Measurements from ENCODE around the gene SERPINB1.

SERPINB1 gene

DNA sequence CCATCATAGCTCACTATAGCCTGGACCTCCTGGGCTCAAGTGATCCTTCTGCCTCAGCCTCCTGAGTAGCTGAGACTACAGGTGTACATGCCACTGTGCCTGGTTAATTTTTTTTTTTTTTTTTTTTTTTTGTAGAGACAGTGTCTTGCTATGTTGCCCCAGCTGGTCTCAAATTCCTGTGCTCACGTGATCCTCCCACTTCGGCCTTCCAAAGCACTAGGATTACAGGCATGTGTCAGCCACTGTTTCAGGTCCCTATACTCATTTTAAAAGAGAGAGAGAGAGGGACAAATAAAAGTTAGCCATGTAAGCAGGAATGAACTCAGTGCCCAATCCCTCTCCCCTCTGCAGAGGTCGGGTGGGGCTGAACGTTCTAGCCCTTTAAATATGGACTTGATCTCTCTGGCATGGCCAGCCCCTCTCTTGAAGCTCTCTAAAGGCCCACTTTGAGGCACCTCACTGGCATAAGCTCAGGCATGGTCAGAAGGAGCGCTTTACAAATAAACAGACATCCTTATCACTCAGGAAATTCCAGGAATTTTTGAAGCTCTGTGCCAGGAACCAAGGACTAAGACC is 9.0 kb upstream of the SERPINB1 start:
- DNase-seq (ENCODE audit: low read depth in 2 of 2): no peak

DNA sequence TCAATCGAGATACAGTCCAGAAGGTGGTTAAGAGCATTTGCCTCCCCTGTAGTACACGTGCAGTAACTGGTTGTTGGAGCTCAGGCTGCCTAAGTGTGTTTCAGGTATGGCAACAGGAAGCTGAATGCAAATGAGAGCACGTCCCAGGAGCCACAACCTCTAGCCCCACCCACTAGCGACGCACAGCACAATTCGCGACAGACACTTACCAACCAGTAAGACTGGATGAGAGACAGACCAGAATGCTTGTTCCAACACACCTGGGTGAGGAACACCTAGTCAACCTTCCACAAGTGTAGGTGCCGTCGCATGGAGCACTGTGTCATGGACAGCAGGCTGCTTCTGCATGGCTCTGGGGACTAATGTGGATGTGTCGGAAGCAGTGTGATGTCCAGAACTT is 7.2 kb upstream of the SERPINB1 start:
- DNase-seq (ENCODE audit: low read depth in 2 of 2): no peak

DNA sequence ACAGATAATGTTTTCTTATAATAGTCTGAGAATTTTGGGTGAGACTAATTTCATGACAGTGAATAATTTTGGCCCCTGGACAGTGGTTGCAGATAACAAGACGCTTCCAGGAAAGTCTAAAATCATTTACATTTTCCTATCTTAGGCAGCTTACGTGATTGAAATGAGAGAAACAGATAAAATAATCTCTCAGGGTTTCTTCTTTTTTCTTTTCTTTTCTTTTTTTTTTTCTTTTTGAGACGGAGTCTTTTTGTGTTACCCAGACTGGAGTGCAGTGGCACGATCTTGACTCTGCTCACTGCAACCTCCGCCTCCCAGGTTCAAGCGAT is 4.2 kb upstream of the SERPINB1 start:
- DNase-seq (ENCODE audit: low read depth in 2 of 2): no peak

DNA sequence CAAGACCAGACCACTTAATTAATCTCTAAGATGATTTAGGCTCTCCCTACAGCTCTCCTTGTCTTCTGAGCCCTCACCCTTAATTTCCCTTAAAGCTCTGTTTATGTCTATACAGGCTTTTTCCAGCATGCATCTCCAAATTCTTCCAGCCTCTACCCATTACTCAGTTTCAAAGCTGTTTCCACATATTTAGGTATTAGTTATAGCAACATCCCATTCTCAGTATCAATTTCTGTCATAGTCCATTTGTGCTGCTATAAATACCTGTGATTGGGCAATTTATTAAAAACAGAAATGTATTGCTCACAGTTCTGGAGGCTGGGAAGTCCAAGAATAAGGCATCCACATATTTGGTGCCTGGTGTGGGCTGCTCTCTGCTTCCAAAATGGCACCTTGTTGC is 2.3 kb upstream of the SERPINB1 start:
- DNase-seq (ENCODE audit: low read depth in 2 of 2): no peak

DNA sequence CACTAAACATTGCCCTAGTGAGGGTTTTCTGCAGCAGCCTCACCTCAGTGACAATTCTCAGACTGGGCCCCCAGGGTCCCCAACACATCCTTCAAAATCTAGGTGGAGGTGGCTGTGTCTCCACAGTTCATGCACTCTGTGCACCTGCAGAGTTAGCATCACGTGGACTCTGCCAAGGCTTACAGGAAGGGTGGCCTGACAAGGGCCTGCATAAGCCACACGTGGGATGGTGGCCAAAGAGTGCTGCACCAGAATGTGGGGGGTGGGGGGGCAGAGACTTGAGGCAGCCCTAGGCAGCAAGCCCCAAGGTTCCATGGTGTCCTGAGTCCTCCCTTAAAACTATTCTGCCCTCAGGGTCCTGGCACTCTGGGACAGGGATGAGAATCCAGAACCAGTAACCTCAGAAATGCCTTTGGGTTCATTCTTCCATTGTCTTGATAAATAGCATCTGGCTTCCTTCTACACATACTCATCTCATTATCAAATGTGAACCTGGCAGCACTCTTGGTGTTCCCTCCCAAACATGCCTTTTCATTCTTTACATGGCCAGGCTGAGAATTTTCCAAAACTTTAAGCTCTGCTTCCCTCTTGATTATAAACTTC is 1.6 kb upstream of the SERPINB1 start:
- DNase-seq (ENCODE audit: low read depth in 2 of 2): no peak

DNA sequence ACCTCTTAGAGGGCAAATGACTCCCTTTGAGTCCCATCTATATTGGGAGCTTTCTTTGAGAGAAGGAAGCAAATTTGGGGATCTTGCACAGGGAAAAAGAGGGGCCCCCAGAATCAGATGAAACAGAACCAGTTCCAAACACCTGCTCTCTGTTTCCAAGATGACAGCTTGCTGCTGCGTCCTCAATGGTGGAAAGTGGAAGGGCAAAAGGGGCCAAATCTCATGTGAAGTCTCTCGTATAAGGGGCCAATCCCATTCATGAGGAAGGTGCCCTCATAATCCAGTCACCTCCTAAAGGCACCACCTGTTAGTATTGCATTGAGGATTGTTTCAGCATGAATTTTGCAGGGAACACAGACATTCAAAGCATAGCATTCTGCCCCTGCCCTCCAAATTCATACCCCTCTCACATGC is 483 bp upstream of the SERPINB1 start:
- no peak for DNase-seq (ENCODE audit: low read depth in 2 of 2)

DNA sequence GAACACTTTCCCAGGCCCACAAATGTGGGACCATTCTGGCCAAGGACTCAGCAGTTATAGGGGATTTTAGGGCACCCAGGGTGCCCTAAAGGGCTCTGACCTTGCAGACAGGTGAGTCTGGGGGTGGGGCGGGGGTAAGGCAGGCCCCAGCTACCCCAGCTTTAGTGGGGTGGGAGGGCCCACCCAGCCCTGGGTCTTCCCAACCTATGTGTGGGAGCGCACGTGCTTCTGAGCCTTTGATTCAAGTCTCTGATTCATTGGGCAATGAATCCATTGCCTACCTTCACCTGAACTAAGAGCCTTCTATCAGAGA is 958 bp downstream of the SERPINB1 start:
- no peak for DNase-seq (ENCODE audit: low read depth in 2 of 2)

DNA sequence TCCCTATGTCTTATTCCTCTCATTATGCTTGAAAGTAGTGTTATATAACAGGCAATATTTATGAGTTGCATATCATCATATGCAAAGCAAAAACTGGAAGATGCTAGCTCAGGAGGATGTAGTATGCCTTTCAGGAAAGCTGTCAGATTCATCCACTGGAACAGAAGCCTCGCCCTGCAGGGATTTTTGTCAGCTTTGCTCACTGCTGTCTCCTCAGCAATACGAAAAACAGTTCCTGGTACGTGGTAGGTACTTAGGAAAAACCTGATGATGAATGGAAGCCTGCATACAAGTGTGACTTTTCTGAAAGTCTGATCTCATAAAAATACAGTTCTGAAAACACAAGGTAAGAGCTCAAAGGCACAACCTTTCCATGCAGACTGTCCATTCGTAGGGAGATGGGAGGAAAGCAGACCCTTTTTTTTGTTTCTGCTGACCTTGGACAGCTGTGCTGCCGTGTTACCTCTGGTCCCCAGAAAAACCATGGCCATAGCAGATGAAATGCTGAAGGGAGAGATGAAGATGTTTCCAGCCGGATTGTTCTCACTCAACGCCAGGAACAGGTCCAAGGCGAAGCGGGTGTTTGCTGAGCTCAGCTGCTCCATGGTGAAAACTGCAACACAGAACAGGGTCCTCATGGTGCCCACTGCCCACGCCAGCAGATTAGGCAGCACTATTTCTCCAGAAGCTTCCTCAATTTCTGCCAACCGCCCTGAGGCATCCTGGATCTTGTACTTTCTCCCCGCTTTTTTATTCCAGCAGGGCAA is 1.5 kb downstream of the SERPINB1 start:
- no peak for DNase-seq (ENCODE audit: low read depth in 2 of 2)

DNA sequence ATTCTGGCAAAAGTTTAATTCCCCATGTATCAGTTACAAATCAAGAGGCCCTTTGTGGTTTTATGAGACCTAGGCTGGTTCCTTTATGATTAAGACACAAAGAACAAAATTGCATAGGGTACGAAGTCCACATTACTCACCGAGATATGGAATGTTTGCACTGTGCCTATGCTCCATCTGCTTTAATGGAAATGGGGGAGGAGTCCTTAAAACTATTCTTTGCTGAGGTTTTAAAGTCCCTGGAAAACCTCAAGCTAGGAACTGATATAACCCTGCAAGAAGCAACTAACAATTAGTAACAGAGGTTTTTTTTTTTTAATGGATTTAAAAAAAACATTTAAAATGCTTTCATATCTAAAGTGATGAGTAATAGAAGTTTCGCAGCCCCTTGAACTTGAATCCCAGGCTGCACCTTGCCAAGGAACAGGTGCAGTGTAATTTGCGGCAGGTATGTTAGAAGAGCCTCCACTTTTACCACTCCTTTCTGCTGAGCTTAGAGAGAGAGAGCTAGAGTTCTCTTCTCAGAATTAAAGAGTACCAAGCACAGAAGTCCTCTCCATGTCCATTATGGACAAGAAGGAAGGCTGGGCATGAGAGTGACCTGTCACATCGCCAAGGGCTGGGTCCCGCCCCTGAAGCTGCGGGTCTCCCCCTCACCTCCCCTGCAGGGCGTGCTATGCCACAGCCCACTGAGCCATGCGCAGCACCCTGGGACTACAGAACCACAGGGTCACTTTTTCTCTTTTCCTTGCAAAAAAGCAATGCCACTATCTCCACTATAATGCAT is 2.3 kb downstream of the SERPINB1 start:
- DNase-seq (ENCODE audit: low read depth in 2 of 2): peak; percentile 79 to 83

DNA sequence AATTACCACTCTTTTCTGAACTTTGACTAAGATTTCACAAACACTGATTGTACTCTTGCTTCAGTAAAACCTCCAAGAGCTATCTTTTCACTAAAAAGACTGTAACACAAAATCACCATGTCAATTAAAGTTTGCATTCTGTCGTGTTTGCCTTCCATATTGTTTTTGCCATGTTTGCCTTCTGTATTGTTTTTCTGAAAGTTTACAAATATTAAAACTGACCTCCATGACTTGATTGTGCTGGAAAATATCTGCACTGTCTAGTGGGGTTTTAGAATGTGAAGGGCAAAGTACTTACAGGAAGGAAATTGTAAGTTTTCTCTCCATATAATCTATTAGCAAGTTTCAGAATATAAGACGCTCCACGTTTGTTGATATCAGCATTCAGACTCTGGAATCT is 3.4 kb downstream of the SERPINB1 start:
- DNase-seq (ENCODE audit: low read depth in 2 of 2): no peak

DNA sequence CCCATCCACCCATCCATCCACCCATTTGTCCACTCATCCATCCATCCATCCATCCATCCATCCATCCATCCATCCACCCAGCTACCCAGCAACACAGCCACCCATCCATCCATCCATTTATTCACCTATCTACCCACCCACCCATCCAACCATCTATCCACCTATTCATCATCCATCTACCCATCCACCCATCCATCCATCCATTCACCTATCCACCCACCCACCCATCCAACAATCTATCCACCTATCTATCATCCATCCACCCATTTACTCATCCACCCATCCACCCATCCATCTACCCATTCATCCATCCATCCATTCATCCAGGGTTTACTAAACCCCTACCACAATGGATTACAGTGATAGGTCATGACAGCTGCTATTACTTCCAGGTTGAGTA is 7.4 kb downstream of the SERPINB1 start:
- DNase-seq (ENCODE audit: low read depth in 2 of 2): no peak

DNA sequence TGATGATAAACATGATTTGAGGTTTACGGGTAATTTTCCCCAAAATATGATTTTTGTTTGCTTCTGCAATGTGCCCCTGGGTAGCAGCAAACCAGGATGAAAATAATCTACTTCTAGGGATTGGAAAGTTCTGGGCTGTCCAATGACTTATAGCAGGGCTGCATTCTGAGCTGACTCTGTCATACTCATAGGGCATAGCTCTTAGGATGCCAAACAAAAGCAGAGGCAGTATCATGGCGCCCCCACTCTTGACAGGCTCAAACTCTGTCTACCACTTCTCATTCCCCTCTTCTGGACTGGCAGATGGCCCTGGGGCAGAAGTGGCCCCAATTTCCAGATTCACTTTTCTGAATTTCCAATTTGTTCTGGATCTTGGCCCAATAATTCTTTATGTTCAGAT is 10.3 kb downstream of the SERPINB1 start:
- no peak for DNase-seq (ENCODE audit: low read depth in 2 of 2)

DNA sequence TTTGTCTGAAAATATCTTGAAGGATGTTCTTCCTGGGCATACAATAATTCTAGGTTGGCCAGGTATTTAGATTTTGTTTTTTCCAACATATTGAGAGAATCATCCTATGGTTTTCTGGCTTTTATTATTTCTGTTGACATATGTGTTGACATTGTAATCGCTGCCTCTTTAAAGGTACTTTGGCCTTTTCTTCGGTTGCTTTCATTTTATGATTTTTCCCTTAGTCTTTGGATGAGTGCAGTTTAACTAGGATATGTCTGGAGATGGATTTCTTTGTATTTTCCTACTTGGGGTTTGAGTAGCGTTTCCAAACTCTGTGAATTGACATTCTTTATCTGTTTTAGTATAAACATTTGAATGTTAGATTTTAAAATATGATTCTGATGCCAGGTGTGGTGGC is 11.5 kb downstream of the SERPINB1 start:
- DNase-seq (ENCODE audit: low read depth in 2 of 2): no peak

DNA sequence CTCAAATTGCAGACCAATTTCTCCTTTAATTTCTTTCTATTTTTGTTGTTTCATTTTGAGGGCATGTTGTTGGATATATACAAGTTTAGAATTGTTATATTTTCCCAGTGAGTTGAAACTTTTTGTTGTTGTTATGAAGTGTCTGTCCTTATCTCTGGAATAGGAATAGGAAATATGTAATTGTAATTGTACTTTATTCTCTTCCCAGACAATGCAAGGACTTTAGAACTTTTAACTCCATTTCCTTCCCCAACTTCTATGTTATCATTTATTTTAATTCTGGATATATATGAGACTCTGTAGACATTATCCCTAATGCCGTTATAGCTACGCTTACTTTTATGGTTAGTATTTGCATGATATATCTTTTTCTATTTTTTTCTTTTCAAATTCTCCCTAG is 12.4 kb downstream of the SERPINB1 start:
- DNase-seq (ENCODE audit: low read depth in 2 of 2): no peak

DNA sequence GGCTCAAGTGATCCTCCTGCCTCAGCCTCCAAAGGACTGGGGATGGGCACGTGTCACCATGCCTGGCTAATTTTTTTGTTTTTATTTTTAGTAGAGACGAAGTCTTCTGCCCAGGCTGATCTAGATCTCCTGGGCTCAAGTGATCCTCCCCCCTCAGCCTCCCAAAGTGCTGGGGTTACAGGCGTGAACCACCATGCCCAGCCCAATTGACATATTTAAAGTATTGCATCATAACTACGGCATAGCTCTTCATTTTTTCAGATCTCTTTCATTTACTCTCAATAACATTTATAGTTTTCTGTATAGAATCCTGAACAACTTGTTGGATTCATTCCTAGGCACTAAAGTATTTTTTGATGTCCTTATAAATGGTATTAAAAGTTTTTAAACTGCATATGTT is 13.0 kb downstream of the SERPINB1 start:
- no peak for DNase-seq (ENCODE audit: low read depth in 2 of 2)

DNA sequence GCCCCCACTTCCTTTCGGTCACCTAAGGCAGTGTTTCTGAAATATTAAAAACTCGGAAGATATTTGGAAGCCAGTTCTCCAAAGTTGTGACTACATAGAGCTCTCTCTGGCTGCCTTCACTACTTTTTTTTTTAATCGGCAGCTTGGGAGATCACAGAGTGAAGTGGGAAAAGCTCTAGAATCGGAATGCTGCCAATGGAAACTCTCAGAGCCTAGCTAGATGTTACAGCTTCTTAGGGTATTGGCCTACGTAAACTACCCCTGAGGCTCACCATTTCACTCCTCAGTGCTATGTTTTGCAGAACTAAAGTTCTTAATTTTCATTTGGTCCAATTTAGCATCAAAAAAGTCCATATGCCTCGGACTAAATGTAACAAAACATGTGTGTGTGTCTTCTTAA is 14.5 kb downstream of the SERPINB1 start:
- DNase-seq (ENCODE audit: low read depth in 2 of 2): no peak

DNA sequence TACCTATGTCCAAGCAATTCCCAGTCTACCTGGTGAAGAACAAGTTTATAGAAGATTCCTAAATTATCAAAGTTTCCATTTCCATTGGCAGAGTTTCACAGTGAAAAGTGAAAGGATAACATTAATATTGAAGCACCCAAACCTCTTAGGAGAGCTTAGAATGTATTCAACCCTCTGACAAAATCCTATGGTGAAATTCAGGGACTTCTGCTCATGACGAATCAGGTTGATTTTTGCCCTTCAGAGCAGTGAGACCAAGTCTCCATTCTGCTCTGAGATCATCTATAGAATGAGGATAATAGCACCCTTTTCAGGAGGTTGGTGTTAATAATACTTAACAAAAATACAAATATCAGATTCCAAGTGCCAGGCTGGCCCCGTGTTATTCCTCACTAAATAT is 15.5 kb downstream of the SERPINB1 start:
- DNase-seq (ENCODE audit: low read depth in 2 of 2): no peak

DNA sequence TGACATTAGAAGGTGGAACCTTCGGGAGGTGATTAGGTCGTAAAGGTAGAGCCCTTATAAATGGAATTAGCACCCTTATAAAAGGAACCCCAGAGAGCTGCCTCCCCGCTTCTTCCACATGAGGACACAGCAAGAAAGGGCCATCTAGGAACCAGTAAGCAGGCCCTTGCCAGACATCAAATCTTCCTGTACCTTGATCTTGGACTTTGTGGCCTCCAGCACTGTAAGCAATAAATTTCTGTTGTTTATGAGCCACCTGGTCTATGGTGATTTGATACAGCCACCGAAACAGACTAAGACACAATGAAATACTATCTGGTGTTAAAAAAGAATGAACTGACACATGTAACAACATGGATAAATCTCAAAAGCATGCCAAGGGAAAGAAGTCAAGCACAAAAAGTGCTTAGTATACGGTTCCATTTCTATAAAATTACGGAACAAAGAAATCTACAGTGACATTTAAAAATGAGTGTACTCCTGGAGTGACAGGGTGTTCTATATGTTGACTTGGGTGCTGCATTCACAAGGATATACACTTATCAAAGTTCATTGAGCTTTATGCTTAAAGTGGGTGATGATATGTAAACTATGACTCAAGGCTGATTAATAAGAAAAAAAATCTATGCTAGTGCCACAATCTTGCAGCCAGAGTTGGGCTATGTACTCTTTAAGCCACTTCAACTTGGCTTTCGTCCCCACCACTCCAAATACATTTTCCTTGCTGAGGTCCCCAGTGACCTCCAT is 18.4 kb downstream of the SERPINB1 start:
- DNase-seq (ENCODE audit: low read depth in 2 of 2): no peak

DNA sequence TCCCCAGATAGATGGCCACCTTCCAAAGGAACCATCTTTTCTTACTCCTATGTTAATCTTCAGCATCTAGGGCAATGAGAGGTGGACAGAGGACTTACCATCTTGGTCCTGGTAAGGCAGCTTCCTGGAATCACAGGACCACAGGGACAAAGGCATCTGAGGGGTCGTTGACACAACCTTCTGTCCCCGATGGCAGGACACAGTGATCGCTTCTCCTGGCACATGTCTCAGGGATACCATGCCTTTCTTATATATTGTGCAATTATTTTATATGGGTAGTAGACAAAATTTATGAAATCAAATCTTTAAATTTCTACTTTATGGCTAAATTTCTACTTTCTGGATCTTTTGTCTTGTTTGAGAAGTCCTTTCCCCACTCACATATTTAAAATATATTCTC is 20.1 kb downstream of the SERPINB1 start:
- no peak for DNase-seq (ENCODE audit: low read depth in 2 of 2)

DNA sequence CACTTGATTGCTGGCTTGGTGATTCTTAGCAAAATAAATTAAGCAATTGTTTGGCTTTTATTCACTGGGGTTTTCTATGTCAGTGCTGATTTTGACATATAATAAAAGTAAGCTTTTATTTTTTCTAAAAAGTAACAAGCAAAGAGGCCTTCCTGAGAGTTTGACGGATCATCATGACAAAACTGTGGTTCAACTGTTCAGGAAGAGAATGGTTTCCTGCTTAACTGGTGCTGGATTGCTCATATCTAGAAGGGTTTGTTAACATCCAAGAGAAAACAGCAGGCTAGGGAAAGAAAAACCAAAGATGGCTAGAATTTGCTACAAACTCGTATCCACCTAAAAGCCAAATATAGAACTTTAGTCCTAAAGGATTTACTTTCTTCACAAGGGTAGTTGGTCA is 21.2 kb downstream of the SERPINB1 start:
- DNase-seq (ENCODE audit: low read depth in 2 of 2): no peak

DNA sequence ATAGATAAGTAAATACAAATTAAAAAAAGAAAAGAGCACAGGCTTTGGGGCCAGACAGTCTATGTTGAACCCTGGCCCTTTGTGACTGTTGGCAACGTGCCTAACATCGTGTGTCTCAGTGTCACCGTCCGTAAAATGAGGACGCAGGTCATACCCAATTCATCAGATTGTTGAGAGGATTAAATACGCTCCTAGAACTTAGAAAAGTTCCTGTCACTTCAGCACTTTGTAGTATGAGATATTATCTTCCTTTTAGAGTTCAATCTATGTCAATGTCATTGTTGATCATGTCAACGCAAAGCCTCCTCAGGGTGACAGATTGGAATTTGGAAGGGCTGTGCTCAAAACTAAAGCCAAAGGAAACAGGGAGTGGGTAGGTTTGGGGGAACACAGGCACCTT is 21.7 kb downstream of the SERPINB1 start:
- no peak for DNase-seq (ENCODE audit: low read depth in 2 of 2)

DNA sequence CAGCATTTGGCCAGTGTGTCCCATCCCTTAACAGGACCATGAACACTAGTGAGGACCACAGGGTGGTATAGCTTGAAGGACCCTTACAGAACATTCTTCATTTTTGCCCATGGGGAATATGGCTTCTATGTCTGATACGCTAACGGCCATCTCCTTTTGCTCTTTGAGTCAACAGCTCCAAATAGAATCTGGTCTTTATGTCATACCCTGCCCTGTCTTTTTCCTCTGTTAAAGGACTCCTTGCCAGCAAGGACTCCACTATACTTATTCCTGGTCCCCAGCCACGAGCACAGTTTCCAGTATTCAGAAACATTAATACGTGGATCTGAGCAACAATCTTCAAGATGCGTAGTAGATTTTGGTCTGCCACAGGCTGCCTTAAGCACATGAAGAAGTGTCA is 22.5 kb downstream of the SERPINB1 start:
- no peak for DNase-seq (ENCODE audit: low read depth in 2 of 2)
